GM21423 (cell line): ENCODE results near the gene GEMIN5.
"Not testable (repeated sequence)": the region's sequence is repeated elsewhere in the genome, so short reads cannot be mapped to it uniquely, and the experiment has no call there.

ENCODE experiments used
- ATAC-seq: cut with Tn5 transposase; IDR thresholded peaks from one replicate; pipeline ENCODE4 v1.9.1; 2021; ENCODE audit warnings: mild to moderate bottlenecking, moderate library complexity; ENCODE audit not compliant: unreplicated experiment

The GEMIN5 gene

DNA sequence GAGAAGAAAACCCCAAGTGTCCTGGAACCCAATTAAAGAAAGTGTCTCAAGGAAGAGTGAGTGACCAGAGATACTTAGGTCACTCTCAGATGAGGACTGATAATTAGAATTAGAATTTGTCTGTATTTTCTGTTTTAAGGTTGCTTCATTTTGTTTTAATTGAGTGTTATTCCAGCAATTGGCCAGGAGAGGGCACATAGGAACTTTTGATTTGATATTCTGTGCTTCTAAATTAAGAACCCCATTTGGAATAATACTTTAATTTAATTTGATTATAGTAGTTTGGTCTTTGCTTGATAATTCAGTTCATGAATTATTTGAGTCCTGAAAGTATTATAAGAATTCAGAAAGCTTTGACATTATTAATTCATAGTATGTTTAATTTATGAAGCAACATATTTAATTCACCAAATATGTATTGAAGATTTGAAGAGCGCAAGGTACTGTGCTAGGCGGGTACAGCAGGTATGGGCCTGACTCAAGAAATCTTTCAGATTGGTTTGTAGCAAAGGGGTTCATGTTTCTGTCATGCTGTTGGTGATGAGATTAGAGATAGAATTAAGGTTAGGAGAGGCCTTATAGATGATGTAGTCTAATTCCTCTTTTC lies 7.8 kb upstream of the GEMIN5 start:
- no peak for ATAC-seq

DNA sequence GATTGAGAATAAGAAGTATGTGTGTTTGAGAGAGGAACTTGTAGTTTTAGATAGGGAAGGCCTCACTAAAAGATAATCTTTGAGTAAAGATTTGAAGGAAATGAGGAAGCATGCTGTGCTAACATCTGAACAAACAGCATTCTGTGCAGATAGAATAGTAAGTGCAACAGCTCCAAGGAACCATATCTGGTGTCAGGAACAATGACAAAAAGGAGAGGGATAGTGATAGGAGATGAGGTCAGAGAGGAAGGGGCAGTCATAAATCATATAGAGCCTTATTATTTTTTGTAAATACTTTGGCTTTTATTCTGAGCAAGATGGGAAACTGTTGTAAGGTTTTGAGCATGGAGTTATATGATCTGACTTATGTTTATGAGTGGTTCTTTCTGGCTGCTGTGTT lies 6.7 kb upstream of the GEMIN5 start:
- ATAC-seq = no peak

DNA sequence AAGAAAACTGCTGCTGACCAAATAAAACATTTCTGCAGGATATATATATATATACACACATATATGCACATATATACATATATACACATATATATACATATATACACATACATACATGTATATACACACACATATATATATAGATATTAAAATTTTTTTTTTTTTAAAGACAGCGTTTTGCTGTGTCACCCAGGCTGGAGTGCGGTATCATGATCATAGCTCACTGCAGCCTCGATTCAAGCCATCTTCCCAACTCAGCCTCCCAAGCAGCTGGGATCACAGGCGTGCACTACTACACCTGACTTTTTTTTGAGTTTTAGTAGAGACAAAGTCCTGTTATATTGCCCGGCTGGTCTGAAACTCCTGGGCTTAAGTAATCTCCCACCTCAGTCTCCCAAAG lies 5.5 kb upstream of the GEMIN5 start:
- ATAC-seq = no peak

DNA sequence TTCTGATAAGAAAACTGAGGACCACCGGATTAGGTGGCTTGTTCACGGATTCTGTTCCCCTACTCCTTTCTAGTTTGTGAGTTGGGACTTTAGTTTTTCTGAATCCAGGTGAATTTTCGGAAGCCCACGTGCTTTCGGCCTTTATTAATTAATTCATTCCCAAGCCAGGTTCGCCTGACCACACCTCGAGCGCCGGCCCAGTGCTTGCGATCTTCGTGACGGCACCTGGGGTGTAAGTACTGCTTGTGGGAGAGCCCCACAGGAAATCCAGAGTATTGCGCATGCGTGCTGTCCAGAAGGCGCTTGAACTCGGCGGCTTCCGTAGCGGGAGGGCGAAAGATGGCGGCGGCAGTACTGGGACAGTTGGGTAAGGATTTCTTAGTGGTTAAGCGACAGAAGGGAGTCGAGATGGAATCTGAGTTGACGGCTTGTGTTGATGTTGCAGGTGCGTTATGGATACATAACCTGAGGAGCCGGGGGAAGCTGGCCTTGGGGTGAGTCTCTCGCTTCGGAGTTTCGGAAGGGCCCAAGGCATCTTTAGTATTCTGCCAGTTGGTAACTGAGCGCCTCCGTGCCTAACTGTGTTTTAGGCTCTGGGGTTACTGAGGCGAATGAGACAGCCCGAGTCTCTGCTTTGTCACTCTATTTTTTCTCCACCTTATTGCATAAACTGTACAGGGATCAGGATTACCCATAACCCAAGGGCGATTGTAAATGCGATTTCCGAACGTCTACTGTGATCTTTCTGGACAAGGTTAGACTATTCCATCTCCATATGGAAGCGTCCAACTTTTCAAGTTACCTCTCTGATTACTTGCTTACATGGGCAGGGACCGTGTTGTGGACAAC lies 3.0 kb upstream of the GEMIN5 start, which contains the start of gene MRPL22:
Gene MRPL22 (plus strand): TSS at position 302 of the 849 bp plus-strand sequence. CDS start 38 bp downstream, at position 340.
- ATAC-seq = peak; percentile 51

DNA sequence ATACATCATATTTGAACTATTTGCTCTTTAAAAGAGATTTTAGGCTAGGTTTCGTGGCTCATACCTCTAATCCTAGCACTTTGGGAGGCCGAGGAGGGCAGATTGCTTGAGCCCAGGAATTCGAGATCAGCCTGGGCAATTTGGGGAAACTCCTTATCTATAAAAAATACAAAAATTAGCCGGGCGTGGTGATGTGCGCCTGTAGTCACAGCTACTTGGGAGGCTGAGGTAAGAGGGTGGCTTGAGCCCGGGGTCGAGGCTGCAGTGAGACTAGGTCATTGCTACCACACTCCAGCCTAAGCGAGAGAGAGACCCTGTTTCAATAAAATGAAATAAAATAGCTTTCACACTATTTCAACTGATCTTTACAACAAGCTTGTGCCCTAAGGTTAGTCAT lies 2.4 kb upstream of the GEMIN5 start:
- no peak for ATAC-seq

DNA sequence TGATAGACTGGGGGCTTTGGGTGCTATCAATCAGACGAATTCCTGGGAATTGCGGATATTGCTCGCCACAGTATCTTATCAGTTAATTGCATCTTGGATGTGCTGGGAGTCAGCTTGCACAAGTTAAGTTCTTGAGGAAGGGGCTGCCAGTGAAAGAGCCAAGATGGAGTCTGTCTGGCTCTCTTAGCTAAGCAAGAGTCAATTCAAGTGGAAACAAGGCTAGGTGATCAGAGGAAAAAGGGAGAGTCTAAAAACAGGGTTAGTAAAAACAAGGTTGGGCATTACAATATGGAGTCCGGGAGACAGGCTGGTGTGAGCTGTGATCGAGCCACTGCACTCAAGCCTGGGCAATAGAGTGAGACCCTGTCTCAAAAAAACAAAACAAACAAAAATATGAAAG lies 1.4 kb upstream of the GEMIN5 start:
- ATAC-seq = not testable (repeated sequence)

DNA sequence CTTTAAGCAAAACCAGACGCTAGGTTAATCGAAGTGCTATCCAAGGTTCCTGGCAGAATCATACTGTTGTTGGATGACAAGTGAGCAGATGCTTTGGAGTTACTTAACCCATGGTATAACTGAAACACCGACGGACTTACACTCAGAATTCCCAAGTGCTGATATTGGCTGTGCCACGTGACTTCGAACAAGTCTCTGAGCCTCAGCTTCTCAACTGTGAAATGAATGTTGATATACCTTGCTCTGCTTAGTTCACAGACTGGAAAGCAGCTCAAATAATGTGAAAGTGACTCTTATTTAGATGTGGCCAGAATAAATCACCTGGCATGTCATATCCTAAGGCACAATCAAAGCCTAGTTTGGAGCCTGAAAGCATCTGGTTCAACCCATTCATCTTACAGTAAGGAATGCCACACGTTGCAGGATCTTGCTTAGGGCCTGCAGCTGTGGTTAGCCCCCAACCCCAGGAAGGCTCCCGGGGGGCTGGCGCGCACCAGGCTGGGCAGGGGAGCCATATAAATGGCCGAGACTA lies 759 bp downstream of the GEMIN5 start:
- ATAC-seq = no peak

DNA sequence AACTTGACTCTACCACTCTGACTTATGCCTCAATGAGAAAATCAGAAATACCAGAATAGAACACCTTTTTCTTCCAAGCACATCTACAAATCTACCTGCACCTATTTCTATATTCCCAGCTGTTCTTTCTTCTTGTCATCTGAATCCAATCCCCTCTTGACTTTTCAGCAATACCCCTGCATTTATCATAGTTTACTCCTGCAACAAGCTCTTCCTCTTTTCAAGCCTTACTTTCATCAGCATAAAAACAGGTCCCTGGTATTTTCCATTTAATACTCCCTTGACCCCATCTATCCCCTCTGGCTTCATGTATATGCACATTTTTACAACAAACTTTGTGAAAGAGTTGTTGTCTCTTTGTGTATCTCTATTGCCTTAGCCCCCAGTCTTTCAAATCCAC lies 3.1 kb downstream of the GEMIN5 start:
- ATAC-seq = no peak

DNA sequence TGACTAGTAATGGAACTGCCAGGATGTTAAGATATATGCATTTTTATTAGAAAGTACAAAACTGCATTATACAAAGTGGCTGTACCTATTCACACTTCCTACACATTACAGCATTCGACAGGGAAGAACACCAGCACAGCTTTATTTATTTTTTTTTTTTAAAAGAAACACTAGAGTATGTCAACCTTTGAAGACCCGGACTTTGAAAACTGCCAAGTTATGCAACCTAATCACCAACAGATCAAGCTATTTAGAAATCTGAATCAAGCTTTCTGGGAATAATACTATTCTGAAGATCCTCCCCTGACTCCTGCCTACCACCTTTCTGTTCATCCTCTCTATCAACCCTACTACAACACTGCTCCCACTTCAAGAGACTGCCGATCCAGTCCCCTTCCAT lies 4.5 kb downstream of the GEMIN5 start:
- ATAC-seq = no peak

DNA sequence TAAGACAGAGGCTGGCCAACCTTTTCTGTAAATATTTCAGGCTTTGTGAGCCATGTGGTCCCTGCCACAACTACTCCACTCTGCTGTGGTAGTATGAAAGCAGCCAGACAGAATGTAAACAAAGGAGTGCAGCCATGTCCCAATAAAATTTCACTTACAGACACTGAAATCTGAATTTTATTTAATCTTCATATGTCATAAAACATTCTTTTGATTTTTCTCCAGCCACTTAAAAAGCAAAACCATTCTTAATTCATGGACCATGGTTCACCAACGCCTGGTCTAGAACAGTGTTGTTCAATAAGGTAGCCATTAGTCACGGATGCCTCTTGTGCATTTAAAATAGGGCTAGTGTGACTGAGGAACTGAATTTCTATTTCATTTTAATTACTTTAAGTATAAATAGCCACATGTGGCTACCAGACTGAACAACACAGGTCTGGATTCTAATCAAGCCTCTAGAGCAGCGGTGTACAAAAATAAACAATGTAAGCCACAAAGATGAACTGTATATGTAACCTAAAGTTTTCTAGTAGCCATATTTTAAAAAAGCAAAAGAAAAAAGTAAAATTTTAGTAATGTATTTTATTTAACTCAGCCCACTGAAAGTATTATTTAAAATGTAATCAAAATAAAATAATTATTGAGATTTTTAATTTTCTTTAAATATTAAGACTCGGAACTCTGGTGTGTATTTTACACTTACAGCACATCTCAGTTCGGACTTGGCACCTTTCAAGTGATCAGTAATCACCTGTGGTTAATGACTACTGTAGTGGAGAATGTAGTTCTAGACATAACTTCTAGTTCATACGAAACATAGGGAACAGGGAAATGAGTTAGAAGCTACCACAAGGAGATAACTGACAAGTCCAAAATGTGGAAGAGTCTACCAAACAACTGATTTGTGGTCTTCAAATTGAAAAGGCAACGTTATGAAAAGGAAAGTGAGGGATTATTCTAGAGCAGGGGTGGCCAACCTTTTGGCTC lies 14.3 kb downstream of the GEMIN5 start:
- ATAC-seq = no peak

DNA sequence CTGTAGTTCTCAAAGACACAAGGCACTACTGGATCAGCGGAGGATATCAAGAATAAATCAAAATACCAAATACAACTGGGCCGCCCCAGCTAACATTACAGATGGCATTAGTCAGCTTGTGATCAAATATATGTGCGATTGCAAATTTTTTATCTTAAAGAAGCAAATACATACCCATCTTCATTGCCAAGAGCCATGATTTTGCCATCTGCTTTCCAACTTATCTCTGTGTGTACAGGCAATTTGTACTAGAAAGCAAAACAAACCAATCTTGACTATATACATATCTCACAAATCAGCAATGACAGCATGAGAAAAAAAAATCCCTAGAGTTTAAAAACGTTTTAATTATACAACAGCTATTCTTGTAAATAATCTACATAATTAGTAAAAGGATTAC lies 20.3 kb downstream of the GEMIN5 start:
- ATAC-seq = no peak

DNA sequence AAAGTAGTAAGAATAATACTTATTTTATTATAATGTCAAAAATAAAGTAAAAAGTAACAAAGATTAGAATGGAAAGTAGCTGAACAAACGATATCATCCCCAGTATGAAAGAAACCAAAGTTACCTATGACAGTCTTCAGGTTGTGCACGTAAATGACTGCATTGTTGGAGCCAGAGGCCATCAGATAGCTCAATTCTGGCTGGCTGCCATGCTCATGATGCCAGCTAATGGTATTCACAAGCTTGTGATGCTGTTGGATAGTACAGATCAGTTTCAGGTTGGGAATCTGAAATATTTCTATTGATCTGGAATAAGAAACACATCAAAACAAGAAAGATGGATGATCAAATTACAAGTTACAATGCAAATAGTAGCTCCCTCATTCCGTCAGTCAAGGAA lies 21.1 kb downstream of the GEMIN5 start:
- no peak for ATAC-seq

DNA sequence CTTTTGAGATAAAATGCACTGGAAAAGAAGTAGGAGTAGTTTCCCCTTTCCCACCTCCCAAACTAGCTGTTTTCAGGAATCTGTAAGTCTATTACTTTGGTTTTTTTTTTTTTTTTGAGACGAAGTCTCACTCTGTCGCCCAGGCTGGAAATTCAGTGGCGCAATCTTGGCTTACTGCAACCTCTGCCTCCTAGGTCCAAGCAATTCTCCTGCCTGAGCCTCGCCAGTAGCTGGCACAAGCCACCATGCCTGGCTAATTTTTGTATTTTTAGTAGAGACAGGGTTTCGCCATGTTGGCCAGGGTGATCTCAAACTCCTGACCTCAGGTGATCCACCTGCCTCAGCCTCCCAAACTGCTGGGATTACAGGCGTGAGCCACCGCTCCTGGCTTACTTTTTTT lies 32.4 kb downstream of the GEMIN5 start:
- not testable (repeated sequence) for ATAC-seq

DNA sequence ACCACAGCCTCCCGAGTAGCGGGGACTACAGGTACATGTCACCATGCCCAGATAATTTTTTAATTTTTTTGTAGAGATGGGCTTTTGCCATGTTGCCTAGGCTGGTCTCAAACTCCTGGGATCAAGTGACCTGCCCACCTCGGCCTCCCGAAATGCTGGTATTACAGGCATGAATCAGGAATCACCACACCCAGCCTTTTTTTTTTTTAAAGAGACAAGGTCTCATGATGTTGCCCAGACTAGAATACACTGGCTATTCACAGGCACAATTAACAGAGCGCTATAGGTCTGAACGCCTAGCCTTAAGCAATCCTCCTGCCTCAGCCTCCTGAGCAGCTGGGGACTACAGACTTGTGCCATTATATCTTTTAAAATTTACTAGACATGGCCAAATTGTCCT lies 36.1 kb downstream of the GEMIN5 start:
- no peak for ATAC-seq

DNA sequence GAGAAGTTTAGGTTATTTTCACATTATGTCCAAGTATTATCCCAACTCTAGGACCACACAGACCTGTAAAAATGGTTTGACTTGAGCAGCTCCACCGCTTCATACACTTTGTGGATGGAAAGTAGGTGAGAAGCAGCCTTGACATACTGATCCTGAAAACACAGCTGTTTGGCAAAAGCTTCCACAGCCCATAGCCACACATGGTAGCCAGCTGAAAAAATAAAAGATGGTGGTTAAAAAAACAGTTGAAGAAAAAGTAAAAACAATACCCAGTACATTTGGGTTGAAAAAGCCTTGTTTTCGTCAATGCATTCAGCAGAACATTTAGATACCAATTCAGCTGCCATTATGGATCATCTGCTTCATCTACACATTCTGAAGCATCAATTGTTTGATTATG lies 36.7 kb downstream of the GEMIN5 start:
- ATAC-seq = no peak

DNA sequence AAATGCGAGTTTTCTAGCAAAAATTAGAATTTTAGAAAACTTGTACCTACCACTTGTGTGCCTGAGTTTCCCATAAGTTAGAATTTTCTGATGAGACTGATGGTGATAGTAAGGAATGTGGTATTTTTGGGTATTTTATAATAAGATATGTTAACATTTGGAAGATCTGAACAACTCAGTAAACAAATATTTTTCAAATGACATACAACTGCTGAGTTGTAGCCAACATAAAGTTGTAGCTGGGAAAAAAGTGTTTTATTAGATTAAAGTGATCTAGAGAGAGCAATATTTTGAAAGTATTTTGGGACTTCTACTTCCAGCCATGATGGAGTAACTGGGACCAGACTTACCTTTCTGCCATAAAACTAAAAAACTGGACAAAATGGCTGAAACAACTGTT lies 37.9 kb downstream of the GEMIN5 start:
- no peak for ATAC-seq

DNA sequence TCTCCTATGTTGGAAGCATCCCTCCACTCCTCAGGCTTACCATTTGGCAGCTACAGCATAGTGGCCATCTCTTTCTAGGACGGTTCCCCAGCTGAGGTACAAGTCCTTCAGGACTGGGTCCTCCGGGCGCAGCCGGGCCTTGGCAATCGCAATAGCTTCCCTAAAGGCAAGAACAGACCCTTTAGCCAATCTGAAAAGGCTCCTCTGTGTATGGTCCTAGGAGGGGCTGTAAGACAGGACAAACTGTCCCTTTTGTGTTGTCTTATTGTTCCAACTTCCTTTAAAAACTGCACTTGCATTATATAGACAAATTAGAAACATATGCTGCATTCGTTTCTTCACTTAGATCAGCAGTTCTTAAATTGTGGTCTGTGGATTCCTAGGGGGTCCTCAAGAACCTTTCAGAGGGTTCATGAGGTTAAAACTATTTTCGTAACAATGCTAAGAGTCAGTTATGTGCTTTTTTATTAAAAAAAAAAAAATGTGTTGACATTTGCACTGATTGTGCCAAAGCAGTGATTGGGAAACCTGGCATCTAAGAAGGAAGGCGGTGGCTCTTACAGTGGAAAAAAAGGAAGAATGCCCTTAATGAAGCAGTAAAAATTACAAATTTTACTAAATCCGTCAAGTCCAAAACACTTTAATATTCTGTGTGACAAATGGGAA lies 38.7 kb downstream of the GEMIN5 start:
- no peak for ATAC-seq

DNA sequence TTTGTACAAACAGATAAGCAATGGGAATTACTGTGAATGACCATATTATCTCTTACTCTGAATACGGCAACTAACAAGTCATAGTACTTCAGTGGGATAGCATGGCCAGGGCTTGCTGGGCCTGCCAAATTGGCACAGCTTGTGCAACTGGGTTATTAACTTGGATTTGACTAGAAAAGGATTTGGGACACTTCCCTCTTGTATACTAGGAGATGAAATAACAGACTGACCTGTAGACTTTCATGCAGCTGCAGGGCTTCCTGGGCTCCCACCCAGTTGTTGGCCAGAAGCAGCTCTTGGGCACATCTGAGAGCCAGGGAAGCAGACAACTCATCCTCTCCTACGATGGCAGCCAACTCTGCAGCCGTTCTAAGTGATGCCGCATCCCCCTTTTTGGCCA lies 39.8 kb downstream of the GEMIN5 start:
- ATAC-seq = no peak

DNA sequence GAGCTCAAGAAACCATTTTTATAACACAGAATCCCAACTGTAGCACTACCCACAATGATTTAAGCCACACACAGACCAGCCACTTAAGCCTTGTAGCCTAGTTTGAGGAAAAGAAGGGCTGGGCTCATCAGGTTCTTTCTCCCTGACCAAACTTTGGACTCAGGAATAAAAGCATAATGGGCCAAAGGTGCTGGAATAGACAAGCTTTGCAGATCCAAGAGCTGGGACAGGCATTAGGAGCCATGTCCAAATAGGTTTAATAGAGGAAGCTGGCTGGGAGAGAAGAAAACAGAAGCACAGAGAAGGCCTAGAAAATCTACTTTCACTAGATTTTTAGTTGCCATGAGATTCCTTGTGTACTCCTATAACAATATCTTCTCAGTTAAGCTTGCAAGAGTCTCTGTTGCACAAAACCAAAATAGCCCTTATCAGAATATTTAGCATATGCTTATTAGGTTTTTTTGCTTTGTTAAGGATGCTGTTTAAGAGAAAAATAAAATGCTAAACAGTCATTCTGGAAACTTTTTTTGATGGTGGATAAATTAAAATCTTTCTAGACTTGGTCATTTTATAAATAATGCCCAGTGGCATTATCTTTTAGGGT lies 41.3 kb downstream of the GEMIN5 start:
- no peak for ATAC-seq
